Midbrain (tissue), 1 donor: ENCODE results near the gene NDST1.

ENCODE experiments used
- DNase-seq: peaks from one replicate; lab custom pipeline; 2025; lab: John Stamatoyannopoulos, UW

Gene NDST1

GRCh38 chr5:150606476-150606875, 98.5 kb downstream of the NDST1 start:
- no peak for DNase-seq

GRCh38 chr5:150607105-150607504, 99.2 kb downstream of the NDST1 start:
- no peak for DNase-seq
